Measurements from ENCODE around the gene PLK5. TPM values are rescaled to one million over a fixed set of nuclear protein-coding genes. Genes with fewer than 3 reads are reported as not detected.

The PLK5 gene
- polyA plus RNA-seq, 1 of the 3 experiments (the other 2 are of a cell fraction): not detected

GRCh38 chr19:1509602-1510441 is 14.1 kb upstream of the PLK5 start (continued):
- TF ChIP-seq CTCF (IDR thresholded peaks at IDR 0.05): no peak

- H3K4me2 ChIP-seq: no peak overlapping the region
- 54% methylated on average over 6 of the region's 25 CpGs for WGBS (ENCODE audit: low lambda C conversion rate)
These were observed 13.5 kb upstream of the PLK5 start for GRCh38 chr19:1510442-1510806.

DNA sequence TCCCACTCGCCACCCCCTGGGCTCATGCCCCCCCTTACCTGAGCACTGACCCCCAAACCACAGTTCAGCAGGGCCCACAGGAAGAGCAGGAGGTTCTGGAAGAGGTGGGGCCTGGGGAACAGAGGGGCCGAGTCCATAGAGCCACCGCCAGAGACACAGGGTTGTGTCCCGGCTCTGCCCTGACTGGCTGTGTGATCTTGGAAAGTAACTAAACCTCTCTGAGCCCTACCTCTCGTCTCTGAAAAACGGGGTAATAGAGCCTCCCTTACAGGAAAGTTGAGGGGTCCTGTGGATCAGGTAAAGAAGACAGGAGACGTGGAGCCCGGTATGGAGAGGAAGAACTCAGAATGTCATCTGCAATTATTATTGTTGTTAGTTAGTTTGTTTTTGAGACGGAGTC is 13.1 kb upstream of the PLK5 start:
- peaks cover 20% of the 10 kb centered on the region for H3F3A ChIP-seq (replicated peaks; ENCODE audit: insufficient read depth)
- DNase-seq: no peak
- no peak overlapping the region for H2AFZ ChIP-seq (ENCODE audit: low read depth)
- H3K4me3 ChIP-seq (ENCODE audit: low read depth in 2 of 2, low read length in 1 of 2): no peak overlapping the region
- ChIA-PET CTCF (no interaction called here), POLR2A (no interaction called here)
- H3K27me3 ChIP-seq (ENCODE audit: insufficient read depth): no peaks in the 10 kb centered on the region
- no peak overlapping the region for H3K9ac ChIP-seq
- H3K4me2 ChIP-seq: no peak overlapping the region
- 45% methylated on average over 8 of the region's 9 CpGs for WGBS (ENCODE audit: low lambda C conversion rate)
- no peak overlapping the region for H3K27ac ChIP-seq (ENCODE audit: low read depth in 2 of 2, low read length in 1 of 2)
- H3K4me1 ChIP-seq (ENCODE audit: control insufficient read depth in 1 of 2, insufficient read depth in 2 of 2, low read depth in 1 of 2, low read length in 1 of 2): peaks cover 0 to 8% of the 10 kb centered on the region in 2 experiments; a peak in 1 of 4 replicates
- H4K20me1 ChIP-seq (ENCODE audit: insufficient read depth): no peaks in the 10 kb centered on the region
- H3K79me2 ChIP-seq (ENCODE audit: insufficient read depth): no peaks in the 10 kb centered on the region
- no peaks in the 10 kb centered on the region for H3K36me3 ChIP-seq (replicated peaks in 1 of 2; ENCODE audit: control insufficient read depth in 1 of 2, insufficient read depth in 2 of 2, low read length in 1 of 2)
- no peaks in the 10 kb centered on the region for H3K9me3 ChIP-seq
- no peaks in the 10 kb centered on the region for H3K9me2 ChIP-seq
- TF ChIP-seq USF1 (IDR thresholded peaks at IDR 0.05; ENCODE audit: borderline replicate concordance, low read depth): no peak
- no peak for TF ChIP-seq GABPA (IDR thresholded peaks at IDR 0.05; ENCODE audit: low read depth)
- no peak for TF ChIP-seq RXRA (IDR thresholded peaks at IDR 0.05; ENCODE audit: borderline replicate concordance, low read depth)
- no peak for TF ChIP-seq USF2 (IDR thresholded peaks at IDR 0.05; ENCODE audit: borderline replicate concordance, low read depth, low read length)
- TF ChIP-seq CHD2 (IDR thresholded peaks at IDR 0.05; ENCODE audit: low read length, partially characterized antibody): no peak

More at GRCh38 chr19:1510442-1510806, 13.5 kb upstream of the PLK5 start:
- Histone ChIP-seq H3K9ac (no peak overlapping the region), H3K36me3 (replicated peaks in 1 of 2; ENCODE audit: control insufficient read depth in 1 of 2, insufficient read depth in 2 of 2, low read length in 1 of 2) (no peaks in the 10 kb centered on the region), H3K79me2 (ENCODE audit: insufficient read depth) (no peaks in the 10 kb centered on the region), H3K27ac (ENCODE audit: low read depth in 2 of 2, low read length in 1 of 2) (no peak overlapping the region), H3K4me3 (ENCODE audit: low read depth in 2 of 2, low read length in 1 of 2) (no peak overlapping the region), H3K9me2 (no peaks in the 10 kb centered on the region), H3K4me1 (ENCODE audit: control insufficient read depth in 1 of 2, insufficient read depth in 2 of 2, low read depth in 1 of 2, low read length in 1 of 2) (peaks cover 0 to 8% of the 10 kb centered on the region in 2 experiments; a peak in 1 of 4 replicates), H4K20me1 (ENCODE audit: insufficient read depth) (no peaks in the 10 kb centered on the region), H2AFZ (ENCODE audit: low read depth) (no peak overlapping the region), H3K9me3 (no peaks in the 10 kb centered on the region), H3K27me3 (ENCODE audit: insufficient read depth) (no peaks in the 10 kb centered on the region), H3F3A (replicated peaks; ENCODE audit: insufficient read depth) (peaks cover 20% of the 10 kb centered on the region)
- TF ChIP-seq ZBTB33 (IDR thresholded peaks at IDR 0.05; ENCODE audit: borderline replicate concordance, low read depth): no peak
- CTCF ChIA-PET: no interaction called here
- POLR2A ChIA-PET: no interaction called here
- no peak for DNase-seq

Measured in SK-N-SH (cell line).